Thyroid gland (tissue), 4 donors: ENCODE data around the gene BAD. TPM values are rescaled to one million over a fixed set of nuclear protein-coding genes. Genes with fewer than 3 reads are reported as not detected.

Experiments
- DNase-seq, 2 donors: peaks; one replicate each; pipeline ENCODE4 v3.0.0-alpha.2; 2019
- H3K27ac ChIP-seq, 3 donors: fragments of 200-600 bp; sonication (generic); 1 replicate in 2 of 3; 2 replicates in 1 of 3; pipeline ENCODE4 v1.5.1; 2016 to 2019; ENCODE audit warnings: mild to moderate bottlenecking in 1 of 3, moderate library complexity in 1 of 3
- H3K27me3 ChIP-seq: fragments of 200-600 bp; sonication (generic); one replicate; pipeline ENCODE4 v1.5.1; 2019
- H3K36me3 ChIP-seq, 2 donors: fragments of 200-600 bp; sonication (generic); one replicate each; pipeline ENCODE4 v1.5.1; 2016 to 2019
- H3K4me1 ChIP-seq, 2 donors: fragments of 200-600 bp; sonication (generic); one replicate each; pipeline ENCODE4 v1.5.1; 2017 to 2019
- H3K4me3 ChIP-seq, 3 donors: fragments of 200-600 bp; sonication (generic); replicated peaks in 1 of 3; 1 replicate in 2 of 3; 2 replicates in 1 of 3; pipeline ENCODE4 v1.5.1; 2016; ENCODE audit warnings: mild to moderate bottlenecking in 1 of 3
- H3K9me3 ChIP-seq: fragments of 200-600 bp; sonication (generic); one replicate; pipeline ENCODE4 v1.5.1; 2017
- POLR2A ChIP-seq, 2 donors: fragments of 450-650 bp; IDR thresholded peaks; one replicate each; pipeline ENCODE4 v1.6.1; 2017; ENCODE audit warnings: antibody characterized with exemption in 2 of 2, mild to moderate bottlenecking in 2 of 2, moderate library complexity in 1 of 2
- WGBS, 2 donors: methylation state at CpG; one replicate each; pipeline ENCODE4 v1.1.5; 2017; 5-methylcytosine and 5-hydroxymethylcytosine counted together
- intact Hi-C: fragments of 100-400 bp; cut with DNase I; formaldehyde crosslinking; loops from one replicate; pipeline ENCODE4 v1.15.1; 2023
- total RNA-seq, 4 donors: library from RNA; depleted of rRNA; stranded (reverse); fragments of >200 nt; gene quantifications; one replicate each; pipeline ENCODE4 v1.2.3, GENCODE V29; 2016
- TF ChIP-seq, protein P1 (sequence below), 6 experiments: fragments of 200-600 bp in 3 of 6; fragments of 450-650 bp in 3 of 6; sonication (generic) in 3 of 6; IDR thresholded peaks; one replicate each; pipeline ENCODE4 v1.5.1; 2016 to 2019; ENCODE audit warnings: antibody characterized with exemption in 6 of 6, mild to moderate bottlenecking in 2 of 6, inconsistent platforms in 1 of 6, moderate library complexity in 1 of 6

Gene BAD
- total RNA-seq, 4 donors from 2014 or later = 79.0 to 239 (median 148) TPM

DNA sequence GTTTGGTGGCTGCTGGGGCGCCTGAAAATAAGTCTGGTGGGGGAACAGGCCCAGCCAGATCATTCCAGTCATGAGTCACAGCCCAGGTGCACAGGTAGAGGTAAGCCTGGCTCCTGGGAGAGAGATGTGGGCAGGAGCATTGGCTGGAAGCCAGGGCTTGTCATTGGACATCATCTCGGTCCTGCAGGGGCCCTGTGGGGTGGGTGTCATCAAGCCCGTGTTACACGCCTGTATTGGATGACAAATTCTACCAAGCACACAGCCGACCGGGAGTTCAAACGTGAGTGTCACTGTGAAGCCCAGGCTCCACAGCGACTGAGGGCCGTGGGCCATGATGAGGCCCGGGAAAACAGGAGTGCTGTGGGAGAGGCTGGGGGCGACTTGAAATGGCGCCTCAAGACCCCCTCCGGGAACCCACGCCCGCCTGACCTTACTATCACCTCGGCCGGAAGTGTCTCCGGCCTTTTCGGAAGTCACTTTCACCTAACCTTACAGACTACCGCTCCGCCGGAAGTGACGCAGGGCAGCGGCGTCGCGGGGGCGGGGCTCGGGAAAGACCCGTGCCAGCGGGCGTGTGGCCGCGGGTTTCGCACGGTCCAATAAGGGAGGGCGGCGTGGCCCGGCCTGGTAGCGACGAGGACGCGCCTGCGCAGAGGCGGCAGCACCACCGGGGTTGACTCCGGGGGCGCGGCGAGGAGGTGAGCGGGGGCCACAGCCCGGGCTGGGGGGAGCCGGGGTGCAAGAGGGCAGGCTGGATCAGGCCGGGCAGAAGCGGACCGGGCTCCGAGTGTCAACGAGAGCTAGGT, 43.8 kb downstream of the BAD start, which contains the start of gene FKBP2:
Gene FKBP2, plus strand, starts transcription at position 661 of the 806 bp plus-strand sequence. CDS start 1,293 bp downstream, outside the sequence.
- peaks cover 33 to 36% of the 10 kb centered on the region in 2 donors for H3K4me1 ChIP-seq
- H3K9me3 ChIP-seq = no peaks in the 10 kb centered on the region
- peak; percentile 68 to 95 for TF ChIP-seq POLR2A (IDR thresholded peaks at IDR 0.05)
- TF ChIP-seq, protein P1, sequence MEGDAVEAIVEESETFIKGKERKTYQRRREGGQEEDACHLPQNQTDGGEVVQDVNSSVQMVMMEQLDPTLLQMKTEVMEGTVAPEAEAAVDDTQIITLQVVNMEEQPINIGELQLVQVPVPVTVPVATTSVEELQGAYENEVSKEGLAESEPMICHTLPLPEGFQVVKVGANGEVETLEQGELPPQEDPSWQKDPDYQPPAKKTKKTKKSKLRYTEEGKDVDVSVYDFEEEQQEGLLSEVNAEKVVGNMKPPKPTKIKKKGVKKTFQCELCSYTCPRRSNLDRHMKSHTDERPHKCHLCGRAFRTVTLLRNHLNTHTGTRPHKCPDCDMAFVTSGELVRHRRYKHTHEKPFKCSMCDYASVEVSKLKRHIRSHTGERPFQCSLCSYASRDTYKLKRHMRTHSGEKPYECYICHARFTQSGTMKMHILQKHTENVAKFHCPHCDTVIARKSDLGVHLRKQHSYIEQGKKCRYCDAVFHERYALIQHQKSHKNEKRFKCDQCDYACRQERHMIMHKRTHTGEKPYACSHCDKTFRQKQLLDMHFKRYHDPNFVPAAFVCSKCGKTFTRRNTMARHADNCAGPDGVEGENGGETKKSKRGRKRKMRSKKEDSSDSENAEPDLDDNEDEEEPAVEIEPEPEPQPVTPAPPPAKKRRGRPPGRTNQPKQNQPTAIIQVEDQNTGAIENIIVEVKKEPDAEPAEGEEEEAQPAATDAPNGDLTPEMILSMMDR (IDR thresholded peaks at IDR 0.05) = no peak
- DNase-seq = peak; percentile 98
- H3K4me3 ChIP-seq = peak within 1 kb of the TSS; percentile 35 to 95 (median 63)
- H3K27ac ChIP-seq = peak within 1 kb of the TSS; percentile 95 to 99 (median 98)
- H3K27me3 ChIP-seq = no peaks in the 10 kb centered on the region
- intact Hi-C loops = no loop called here
- H3K36me3 ChIP-seq = peaks cover 10 to 12% of the 10 kb centered on the region in 2 donors
- WGBS, 2 donors = 2 to 4% methylated on average over 11 to 22 of the region's 58 CpGs

GRCh38 chr11:64239662-64240434, 44.6 kb downstream of the BAD start:
- peak overlapping the region in 1 of 3 donors; percentile 45 for H3K4me3 ChIP-seq
- intact Hi-C loops = no loop called here
- H3K4me1 ChIP-seq = peaks cover 32 to 36% of the 10 kb centered on the region in 2 donors
- H3K27me3 ChIP-seq = no peaks in the 10 kb centered on the region
- TF ChIP-seq, protein P1 (IDR thresholded peaks at IDR 0.05) = no peak
- no peak for TF ChIP-seq POLR2A (IDR thresholded peaks at IDR 0.05)
- WGBS, 2 donors = 86 to 90% methylated on average over 10 to 11 of the region's 11 CpGs
- H3K27ac ChIP-seq = peak overlapping the region; percentile 95 to 99 (median 98)
- H3K9me3 ChIP-seq = no peaks in the 10 kb centered on the region
- no peak for DNase-seq
- H3K36me3 ChIP-seq = peaks cover 10 to 12% of the 10 kb centered on the region in 2 donors

- H3K36me3 ChIP-seq = peaks cover 10 to 12% of the 10 kb centered on the region in 2 donors
- WGBS, 2 donors = 86% methylated on average over 5 of the region's 5 CpGs
- no peaks in the 10 kb centered on the region for H3K9me3 ChIP-seq
- no peaks in the 10 kb centered on the region for H3K27me3 ChIP-seq
- TF ChIP-seq, protein P1 (IDR thresholded peaks at IDR 0.05) = no peak
- TF ChIP-seq POLR2A (IDR thresholded peaks at IDR 0.05) = no peak
- H3K4me1 ChIP-seq = peaks cover 32 to 35% of the 10 kb centered on the region in 2 donors
- no peak overlapping the region for H3K27ac ChIP-seq
- intact Hi-C loops = no loop called here
- no peak for DNase-seq
- no peak overlapping the region for H3K4me3 ChIP-seq
Measured at GRCh38 chr11:64238999-64239398, 45.5 kb downstream of the BAD start.

- peaks cover 41 to 43% of the 10 kb centered on the region in 2 donors for H3K4me1 ChIP-seq
- 82 to 88% methylated on average over 9 of the region's 9 CpGs for WGBS, 2 donors
- intact Hi-C loops = no loop called here
- TF ChIP-seq POLR2A (IDR thresholded peaks at IDR 0.05) = no peak
- TF ChIP-seq, protein P1 (IDR thresholded peaks at IDR 0.05) = no peak
- H3K9me3 ChIP-seq = no peaks in the 10 kb centered on the region
- no peak overlapping the region for H3K27ac ChIP-seq
- H3K36me3 ChIP-seq = peaks cover 10 to 12% of the 10 kb centered on the region in 2 donors
- H3K4me3 ChIP-seq = no peak overlapping the region
- DNase-seq = no peak
- H3K27me3 ChIP-seq = no peaks in the 10 kb centered on the region
Measured at GRCh38 chr11:64238076-64238475, 46.4 kb downstream of the BAD start.
